Kidney epithelial cell (primary cell): ENCODE measurements around the gene CABLES1. TPM values are rescaled to one million over a fixed set of nuclear protein-coding genes. Genes with fewer than 3 reads are reported as not detected.

ENCODE experiments used
- DNase-seq: peaks from one replicate; pipeline ENCODE4 v3.0.0-alpha.2; 2010; ENCODE audit warnings: low read depth
- H3K27me3 ChIP-seq: 2 replicates; pipeline ENCODE4 v1.6.0; 2011; ENCODE audit warnings: low read length; ENCODE audit not compliant: control insufficient read depth, insufficient read depth
- H3K36me3 ChIP-seq: 2 replicates; pipeline ENCODE4 v1.5.1; 2011; ENCODE audit warnings: low read length; ENCODE audit not compliant: control insufficient read depth, insufficient read depth
- H3K4me3 ChIP-seq: 2 replicates; pipeline ENCODE4 v1.5.1; 2011; ENCODE audit warnings: low read depth, mild to moderate bottlenecking, control low read depth, low read length
- CTCF ChIP-seq: IDR thresholded peaks from 2 replicates; pipeline ENCODE4 v1.5.1; 2011; ENCODE audit warnings: mild to moderate bottlenecking, moderate library complexity, low read length, control low read depth, inconsistent platforms; ENCODE audit not compliant: insufficient read depth, poor library complexity, severe bottlenecking
- total RNA-seq: library from RNA; depleted of rRNA; stranded (reverse); fragments of >200 nt; gene quantifications from 2 replicates; pipeline ENCODE4 v1.2.3, GENCODE V29; 2015

The CABLES1 gene
- total RNA-seq, 1 donor from 2014 or later: 9.6 TPM

- TF ChIP-seq CTCF: no peak
- H3K4me3 ChIP-seq: no peak overlapping the region
- no peaks in the 10 kb centered on the region for H3K27me3 ChIP-seq
- DNase-seq: no peak
- H3K36me3 ChIP-seq: no peaks in the 10 kb centered on the region
These were observed 65.5 kb downstream of the CABLES1 start for GRCh38 chr18:23200756-23201155.

- TF ChIP-seq CTCF: no peak
- Histone ChIP-seq H3K4me3 (no peak overlapping the region), H3K36me3 (no peaks in the 10 kb centered on the region), H3K27me3 (no peaks in the 10 kb centered on the region)
- DNase-seq: no peak
These were observed 66.5 kb downstream of the CABLES1 start for GRCh38 chr18:23201741-23202140.

GRCh38 chr18:23203891-23204432 is 68.7 kb downstream of the CABLES1 start:
- Histone ChIP-seq H3K4me3 (no peak overlapping the region), H3K27me3 (no peaks in the 10 kb centered on the region), H3K36me3 (no peaks in the 10 kb centered on the region)
- TF ChIP-seq CTCF: no peak
- no peak for DNase-seq

- no peak for DNase-seq
- TF ChIP-seq CTCF: no peak
- H3K4me3 ChIP-seq: no peak overlapping the region
- no peaks in the 10 kb centered on the region for H3K27me3 ChIP-seq
- H3K36me3 ChIP-seq: no peaks in the 10 kb centered on the region
These were observed 69.4 kb downstream of the CABLES1 start for GRCh38 chr18:23204589-23205235.

DNA sequence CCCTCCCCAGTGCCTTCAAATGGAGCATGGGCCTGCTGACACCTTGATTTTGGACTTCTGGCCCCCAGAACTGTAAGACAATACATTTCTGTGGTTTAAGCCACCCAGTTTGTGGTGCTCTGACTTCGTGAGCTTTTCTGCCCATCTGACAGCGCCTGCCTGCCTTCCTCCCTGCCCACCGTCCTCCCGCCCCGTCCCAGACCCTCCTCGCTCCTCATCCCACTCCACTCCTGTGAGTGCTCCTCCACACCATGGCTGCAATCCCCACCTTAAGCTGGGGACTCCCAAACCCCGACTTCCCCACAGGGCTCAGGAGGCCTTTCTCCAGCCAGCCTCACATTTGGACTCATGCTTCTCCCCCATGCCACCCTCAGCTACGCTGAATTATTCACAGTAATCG is 70.7 kb downstream of the CABLES1 start:
- Histone ChIP-seq H3K36me3 (no peaks in the 10 kb centered on the region), H3K27me3 (no peaks in the 10 kb centered on the region), H3K4me3 (no peak overlapping the region)
- TF ChIP-seq CTCF: no peak
- DNase-seq: no peak
